SK-N-SH treated with all-trans-retinoic acid at 6 μM for 48 hours (cell line): ENCODE data around the gene VAV3.

Experiments used
- ATAC-seq: fragments of 200-7000 bp; cut with Tn5 transposase; 3 replicates; pipeline ENCODE4 v1.9.1; 2020; ENCODE audit warnings: mild to moderate bottlenecking, moderate library complexity
- ARNTL ChIP-seq: fragments of 450-650 bp; formaldehyde crosslinking; IDR thresholded peaks from 2 replicates; pipeline ENCODE4 v1.5.0; 2020; ENCODE audit warnings: low read depth, mild to moderate bottlenecking, moderate library complexity, borderline replicate concordance
- CSDC2 ChIP-seq: fragments of 250-450 bp; sonication (Bioruptor Pico); IDR thresholded peaks from 2 replicates; pipeline ENCODE4 v1.5.0; 2020; ENCODE audit warnings: mild to moderate bottlenecking, moderate library complexity
- CSRNP3 ChIP-seq: fragments of 250-450 bp; sonication (Bioruptor Pico); IDR thresholded peaks from 2 replicates; pipeline ENCODE4 v1.5.1; 2021; ENCODE audit warnings: mild to moderate bottlenecking, moderate library complexity
- ESRRG ChIP-seq: fragments of 250-450 bp; sonication (Bioruptor Pico); IDR thresholded peaks from 2 replicates; pipeline ENCODE4 v1.6.1; 2021; ENCODE audit warnings: mild to moderate bottlenecking
- GLIS3 ChIP-seq: fragments of 250-450 bp; sonication (Bioruptor Pico); IDR thresholded peaks from 2 replicates; pipeline ENCODE4 v1.5.0; 2020; ENCODE audit warnings: mild to moderate bottlenecking, moderate library complexity
- OSR1 ChIP-seq: fragments of 250-450 bp; sonication (Bioruptor Pico); IDR thresholded peaks from 2 replicates; pipeline ENCODE4 v1.8.0; 2022; ENCODE audit warnings: moderate library complexity, mild to moderate bottlenecking, inconsistent platforms
- POU6F1 ChIP-seq: fragments of 250-450 bp; sonication (Bioruptor Pico); IDR thresholded peaks from 2 replicates; pipeline ENCODE4 v1.8.0; 2021; ENCODE audit warnings: low read depth, mild to moderate bottlenecking, moderate library complexity, borderline replicate concordance
- PPARA ChIP-seq: fragments of 250-450 bp; sonication (Bioruptor Pico); IDR thresholded peaks from 2 replicates; pipeline ENCODE4 v1.5.0; 2020; ENCODE audit warnings: mild to moderate bottlenecking, borderline replicate concordance
- RARB ChIP-seq: fragments of 250-450 bp; sonication (Bioruptor Pico); IDR thresholded peaks from 2 replicates; pipeline ENCODE4 v1.8.0; 2021; ENCODE audit warnings: mild to moderate bottlenecking, moderate library complexity
- SNAI2 ChIP-seq: fragments of 250-450 bp; sonication (Bioruptor Pico); IDR thresholded peaks from 2 replicates; pipeline ENCODE4 v1.5.0; 2020; ENCODE audit warnings: mild to moderate bottlenecking, moderate library complexity
- TCF4 ChIP-seq: fragments of 250-450 bp; sonication (Bioruptor Pico); IDR thresholded peaks from 2 replicates; pipeline ENCODE4 v1.8.0; 2021; ENCODE audit warnings: mild to moderate bottlenecking, moderate library complexity, borderline replicate concordance
- ZC3H10 ChIP-seq: fragments of 250-450 bp; sonication (Bioruptor Pico); IDR thresholded peaks from 2 replicates; pipeline ENCODE4 v1.5.1; 2021; ENCODE audit warnings: mild to moderate bottlenecking, moderate library complexity
- ZFP3 ChIP-seq: fragments of 250-450 bp; sonication (Bioruptor Pico); IDR thresholded peaks from 2 replicates; pipeline ENCODE4 v1.5.0; 2020; ENCODE audit warnings: mild to moderate bottlenecking, moderate library complexity
- ZNF565 ChIP-seq: fragments of 450-650 bp; formaldehyde crosslinking; conservative IDR thresholded peaks from 2 replicates; pipeline ENCODE4 v1.5.0; 2020; ENCODE audit warnings: low read depth, mild to moderate bottlenecking, moderate library complexity
- ZNF70 ChIP-seq: fragments of 450-650 bp; formaldehyde crosslinking; IDR thresholded peaks from 2 replicates; pipeline ENCODE4 v1.5.0; 2020; ENCODE audit warnings: mild to moderate bottlenecking, moderate library complexity
- TF ChIP-seq, protein P1 (sequence below): fragments of 250-450 bp; sonication (Bioruptor Pico); IDR thresholded peaks from 2 replicates; pipeline ENCODE4 v1.5.0; 2020; ENCODE audit warnings: mild to moderate bottlenecking, moderate library complexity
- TF ChIP-seq, protein P2 (sequence below): fragments of 250-450 bp; sonication (Bioruptor Pico); IDR thresholded peaks from 2 replicates; pipeline ENCODE4 v1.5.1; 2020; ENCODE audit warnings: low read depth, mild to moderate bottlenecking, moderate library complexity
- TF ChIP-seq, protein P3 (sequence below): fragments of 250-450 bp; sonication (Bioruptor Pico); IDR thresholded peaks from 2 replicates; pipeline ENCODE4 v1.8.0; 2020; ENCODE audit warnings: mild to moderate bottlenecking, moderate library complexity, borderline replicate concordance

The VAV3 gene

DNA sequence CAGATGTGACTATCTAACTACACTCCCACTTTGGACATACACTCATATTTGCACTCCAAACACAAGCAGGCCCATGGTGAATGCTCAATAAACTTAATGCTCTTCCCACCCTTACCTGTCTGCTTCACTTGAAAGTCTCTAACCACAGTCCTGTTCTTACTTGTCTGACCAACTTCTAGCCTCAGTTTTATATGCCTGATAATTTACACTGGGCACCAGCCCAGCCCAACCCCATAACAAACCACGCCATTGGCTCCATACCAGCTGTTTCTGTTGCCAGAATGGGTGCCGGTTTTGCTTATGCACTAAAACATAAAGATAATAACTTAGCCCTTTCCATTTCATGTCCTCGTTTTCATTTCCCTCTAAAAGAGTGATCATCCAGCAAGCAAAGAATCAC lies 428.7 kb downstream of the VAV3 start:
- TF ChIP-seq POU6F1 (CRISPR knock-in tag) (no peak), ZNF565 (CRISPR knock-in tag) (no peak), TCF4 (CRISPR knock-in tag) (no peak), ESRRG (CRISPR knock-in tag) (no peak)
- TF ChIP-seq, protein P1, sequence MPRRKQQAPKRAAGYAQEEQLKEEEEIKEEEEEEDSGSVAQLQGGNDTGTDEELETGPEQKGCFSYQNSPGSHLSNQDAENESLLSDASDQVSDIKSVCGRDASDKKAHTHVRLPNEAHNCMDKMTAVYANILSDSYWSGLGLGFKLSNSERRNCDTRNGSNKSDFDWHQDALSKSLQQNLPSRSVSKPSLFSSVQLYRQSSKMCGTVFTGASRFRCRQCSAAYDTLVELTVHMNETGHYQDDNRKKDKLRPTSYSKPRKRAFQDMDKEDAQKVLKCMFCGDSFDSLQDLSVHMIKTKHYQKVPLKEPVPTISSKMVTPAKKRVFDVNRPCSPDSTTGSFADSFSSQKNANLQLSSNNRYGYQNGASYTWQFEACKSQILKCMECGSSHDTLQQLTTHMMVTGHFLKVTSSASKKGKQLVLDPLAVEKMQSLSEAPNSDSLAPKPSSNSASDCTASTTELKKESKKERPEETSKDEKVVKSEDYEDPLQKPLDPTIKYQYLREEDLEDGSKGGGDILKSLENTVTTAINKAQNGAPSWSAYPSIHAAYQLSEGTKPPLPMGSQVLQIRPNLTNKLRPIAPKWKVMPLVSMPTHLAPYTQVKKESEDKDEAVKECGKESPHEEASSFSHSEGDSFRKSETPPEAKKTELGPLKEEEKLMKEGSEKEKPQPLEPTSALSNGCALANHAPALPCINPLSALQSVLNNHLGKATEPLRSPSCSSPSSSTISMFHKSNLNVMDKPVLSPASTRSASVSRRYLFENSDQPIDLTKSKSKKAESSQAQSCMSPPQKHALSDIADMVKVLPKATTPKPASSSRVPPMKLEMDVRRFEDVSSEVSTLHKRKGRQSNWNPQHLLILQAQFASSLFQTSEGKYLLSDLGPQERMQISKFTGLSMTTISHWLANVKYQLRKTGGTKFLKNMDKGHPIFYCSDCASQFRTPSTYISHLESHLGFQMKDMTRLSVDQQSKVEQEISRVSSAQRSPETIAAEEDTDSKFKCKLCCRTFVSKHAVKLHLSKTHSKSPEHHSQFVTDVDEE (CRISPR knock-in tag): no peak
- ATAC-seq: no peak

DNA sequence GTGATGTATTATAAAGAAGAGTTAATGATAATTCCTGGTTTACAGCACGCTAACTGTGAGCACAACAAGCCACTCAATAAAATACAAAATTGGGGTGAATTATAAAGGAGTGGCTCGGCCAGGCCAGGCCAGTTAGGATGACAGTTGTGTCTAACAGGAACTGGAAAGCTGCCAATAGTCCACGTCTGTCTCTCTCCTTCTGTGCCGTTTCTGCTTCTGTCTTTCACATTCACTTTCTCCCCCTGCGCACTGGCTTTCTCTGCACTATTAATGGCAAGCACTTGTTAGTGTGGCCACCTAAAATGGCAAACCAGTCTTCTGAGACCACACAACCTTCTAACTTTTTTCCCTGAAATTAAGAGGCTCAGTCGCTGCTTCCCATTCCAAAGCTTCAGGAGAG lies 429.9 kb downstream of the VAV3 start:
- no peak for ATAC-seq

GRCh38 chr1:107534632-107535031 lies 430.3 kb downstream of the VAV3 start:
- ATAC-seq: no peak
- TF ChIP-seq GLIS3 (CRISPR knock-in tag) (no peak), POU6F1 (CRISPR knock-in tag) (no peak), PPARA (no peak)
- TF ChIP-seq, protein P2, sequence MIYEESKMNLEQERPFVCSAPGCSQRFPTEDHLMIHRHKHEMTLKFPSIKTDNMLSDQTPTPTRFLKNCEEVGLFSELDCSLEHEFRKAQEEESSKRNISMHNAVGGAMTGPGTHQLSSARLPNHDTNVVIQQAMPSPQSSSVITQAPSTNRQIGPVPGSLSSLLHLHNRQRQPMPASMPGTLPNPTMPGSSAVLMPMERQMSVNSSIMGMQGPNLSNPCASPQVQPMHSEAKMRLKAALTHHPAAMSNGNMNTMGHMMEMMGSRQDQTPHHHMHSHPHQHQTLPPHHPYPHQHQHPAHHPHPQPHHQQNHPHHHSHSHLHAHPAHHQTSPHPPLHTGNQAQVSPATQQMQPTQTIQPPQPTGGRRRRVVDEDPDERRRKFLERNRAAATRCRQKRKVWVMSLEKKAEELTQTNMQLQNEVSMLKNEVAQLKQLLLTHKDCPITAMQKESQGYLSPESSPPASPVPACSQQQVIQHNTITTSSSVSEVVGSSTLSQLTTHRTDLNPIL: no peak
- TF ChIP-seq, protein P3, sequence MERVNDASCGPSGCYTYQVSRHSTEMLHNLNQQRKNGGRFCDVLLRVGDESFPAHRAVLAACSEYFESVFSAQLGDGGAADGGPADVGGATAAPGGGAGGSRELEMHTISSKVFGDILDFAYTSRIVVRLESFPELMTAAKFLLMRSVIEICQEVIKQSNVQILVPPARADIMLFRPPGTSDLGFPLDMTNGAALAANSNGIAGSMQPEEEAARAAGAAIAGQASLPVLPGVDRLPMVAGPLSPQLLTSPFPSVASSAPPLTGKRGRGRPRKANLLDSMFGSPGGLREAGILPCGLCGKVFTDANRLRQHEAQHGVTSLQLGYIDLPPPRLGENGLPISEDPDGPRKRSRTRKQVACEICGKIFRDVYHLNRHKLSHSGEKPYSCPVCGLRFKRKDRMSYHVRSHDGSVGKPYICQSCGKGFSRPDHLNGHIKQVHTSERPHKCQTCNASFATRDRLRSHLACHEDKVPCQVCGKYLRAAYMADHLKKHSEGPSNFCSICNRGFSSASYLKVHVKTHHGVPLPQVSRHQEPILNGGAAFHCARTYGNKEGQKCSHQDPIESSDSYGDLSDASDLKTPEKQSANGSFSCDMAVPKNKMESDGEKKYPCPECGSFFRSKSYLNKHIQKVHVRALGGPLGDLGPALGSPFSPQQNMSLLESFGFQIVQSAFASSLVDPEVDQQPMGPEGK (CRISPR knock-in tag): no peak

More for the DNA sequence above, 429.9 kb downstream of the VAV3 start:
- no peak for TF ChIP-seq POU6F1 (CRISPR knock-in tag)
- TF ChIP-seq, protein P3 (CRISPR knock-in tag): no peak
- TF ChIP-seq ARNTL (CRISPR knock-in tag): no peak
- no peak for TF ChIP-seq CSDC2
- no peak for TF ChIP-seq RARB (CRISPR knock-in tag)
- no peak for TF ChIP-seq ZFP3 (CRISPR knock-in tag)
- TF ChIP-seq, protein P2: no peak
- TF ChIP-seq OSR1 (CRISPR knock-in tag): no peak
- TF ChIP-seq ZC3H10: no peak
- TF ChIP-seq ZNF70 (CRISPR knock-in tag): no peak
- TF ChIP-seq TCF4 (CRISPR knock-in tag): no peak
- no peak for TF ChIP-seq CSRNP3
- TF ChIP-seq SNAI2: no peak
